Stimulated activated CD4-positive, alpha-beta T cell treated with anti-CD3 and anti-CD28 coated beads, Interleukin-15, amount 100 ng/mL, for 48 hours (primary cell): ENCODE measurements around the gene CSTB.
A peak's percentile ranks its signal among the peaks of the same experiment; 100 is the strongest.
"Not testable (repeated sequence)": the region's sequence is repeated elsewhere in the genome, so short reads cannot be mapped to it uniquely, and the experiment has no call there.

Source experiments
- DNase-seq, 2 donors: peaks; one replicate each; pipeline ENCODE4 v3.0.0-alpha.2; 2020; ENCODE audit warnings: low read depth in 2 of 2

CSTB gene, protein sequence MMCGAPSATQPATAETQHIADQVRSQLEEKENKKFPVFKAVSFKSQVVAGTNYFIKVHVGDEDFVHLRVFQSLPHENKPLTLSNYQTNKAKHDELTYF

DNA sequence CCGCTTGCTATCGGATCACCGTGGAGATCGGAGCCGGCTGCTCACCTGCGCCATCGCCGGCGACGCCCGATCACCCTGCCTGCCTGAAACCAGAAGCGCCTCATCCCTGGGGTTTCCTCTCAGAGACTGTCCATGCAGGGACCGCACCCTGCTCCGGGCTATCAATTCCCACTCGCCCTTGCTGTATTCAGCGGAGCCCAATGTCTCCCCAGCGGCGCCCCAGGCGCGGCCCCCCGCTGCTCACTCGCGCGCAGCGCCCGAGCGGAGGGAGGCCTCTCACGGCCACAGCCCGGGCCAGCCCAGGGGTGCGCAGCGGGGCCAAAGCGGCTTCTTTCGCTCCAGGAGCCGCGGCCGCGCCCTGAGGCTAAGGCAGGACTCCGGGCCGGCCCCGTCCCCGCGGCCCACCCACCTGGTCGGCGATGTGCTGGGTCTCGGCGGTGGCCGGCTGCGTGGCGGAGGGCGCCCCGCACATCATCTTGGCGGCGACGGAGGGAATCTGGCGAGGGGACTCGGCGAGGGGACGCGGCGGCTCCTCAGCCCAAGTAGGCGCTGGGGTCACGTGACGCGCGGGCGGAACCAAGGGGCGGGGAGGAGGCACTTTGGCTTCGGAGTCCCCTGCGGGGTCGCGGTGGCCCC lies at the start of gene CSTB:
Gene CSTB (minus strand): TSS at position 514 of the 636 bp plus-strand sequence. CDS start 39 bp downstream, at position 475.
- DNase-seq: peak; percentile 61 to 81

DNA sequence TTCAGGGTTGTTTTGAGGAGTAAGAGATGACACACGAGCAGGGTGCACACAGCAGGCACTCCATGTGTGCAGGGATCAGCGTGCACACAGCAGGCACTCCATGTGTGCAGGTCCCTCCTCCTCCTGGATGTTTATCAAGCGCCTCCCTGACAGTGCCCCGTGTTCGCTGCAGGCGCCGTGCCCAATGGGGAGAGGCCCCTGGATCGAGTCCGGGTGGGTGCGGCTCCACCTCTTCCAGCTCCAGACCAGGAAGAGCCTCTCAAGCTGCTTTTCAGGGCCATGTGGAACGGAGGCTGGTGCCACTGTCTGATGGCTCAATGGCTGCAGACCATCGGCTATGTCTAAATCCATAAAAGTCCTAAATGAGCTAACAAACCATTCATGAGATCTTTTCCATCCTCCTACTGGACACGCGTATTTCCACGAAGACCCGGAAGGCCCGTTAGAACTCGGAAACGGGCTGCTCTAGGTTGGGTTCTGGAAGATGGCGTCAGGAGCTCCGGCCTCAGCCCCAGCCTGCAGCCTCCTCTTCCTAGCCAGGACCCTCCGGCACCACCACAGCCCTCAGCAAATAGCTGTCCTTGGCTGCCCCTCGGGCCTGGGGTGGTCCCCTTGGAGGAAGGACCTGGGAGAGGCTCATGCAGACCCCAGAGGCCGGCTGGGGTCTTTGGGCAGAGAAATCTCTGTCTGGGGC lies 49.3 kb upstream of the CSTB start:
- DNase-seq: no peak

DNA sequence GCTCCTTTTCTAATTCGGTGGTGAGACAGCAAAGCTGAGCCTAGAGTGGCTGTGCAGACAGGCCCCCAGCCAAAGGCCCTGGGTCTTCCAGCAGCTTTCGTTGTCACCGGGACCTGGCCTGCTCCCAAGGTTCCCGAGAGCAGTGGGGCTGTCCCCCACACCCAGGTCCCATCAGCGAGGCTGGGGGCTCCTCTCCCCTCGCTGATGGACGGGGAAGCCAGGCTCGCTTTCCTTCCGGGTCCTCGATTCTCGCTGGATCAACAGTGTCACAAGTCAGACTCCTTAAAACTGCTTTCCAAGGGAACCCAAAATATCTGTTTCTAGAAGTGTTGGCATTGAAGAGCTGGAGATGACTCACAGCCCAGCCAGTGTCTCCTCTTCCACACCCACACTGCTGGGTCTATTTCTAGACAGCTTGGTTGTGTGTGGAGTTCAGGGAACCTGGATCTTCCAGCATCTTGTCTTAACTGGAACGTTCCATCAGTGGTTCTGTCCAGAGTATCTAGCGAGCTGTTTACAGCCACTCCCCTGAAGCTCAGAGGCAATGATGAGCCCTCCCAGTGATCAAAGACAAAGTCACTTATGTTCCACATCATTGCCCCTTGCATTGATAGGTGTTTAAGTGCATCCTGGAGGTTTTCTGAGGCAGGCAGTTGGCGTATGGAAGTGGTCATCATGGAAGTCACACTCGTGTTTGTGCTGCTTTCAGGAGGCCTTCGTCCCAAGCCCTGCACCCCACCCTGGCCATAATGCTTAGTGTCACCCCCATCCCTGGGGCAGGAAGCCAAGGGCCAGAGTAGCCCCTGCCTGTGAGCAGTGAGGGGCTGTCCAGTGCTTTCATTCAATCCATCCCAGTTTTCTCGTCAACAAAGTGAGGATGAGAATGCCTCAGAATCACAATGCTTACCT lies 48.5 kb upstream of the CSTB start:
- DNase-seq: no peak

DNA sequence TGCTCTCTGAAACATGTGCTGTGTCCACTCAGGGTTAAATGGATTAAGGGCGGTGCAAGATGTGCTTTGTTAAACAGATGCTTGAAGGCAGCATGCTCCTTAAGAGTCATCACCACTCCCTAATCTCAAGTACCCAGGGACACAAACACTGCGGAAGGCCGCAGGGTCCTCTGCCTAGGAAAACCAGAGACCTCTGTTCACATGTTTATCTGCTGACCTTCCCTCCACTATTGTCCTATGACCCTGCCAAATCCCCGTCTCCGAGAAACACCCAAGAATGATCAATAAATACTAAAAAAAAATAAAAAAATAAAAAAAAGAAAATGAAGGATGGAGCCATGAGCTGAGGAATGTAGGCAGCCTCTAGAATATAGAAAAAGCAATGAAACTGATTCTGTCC lies 46.6 kb upstream of the CSTB start:
- not testable (repeated sequence) for DNase-seq

DNA sequence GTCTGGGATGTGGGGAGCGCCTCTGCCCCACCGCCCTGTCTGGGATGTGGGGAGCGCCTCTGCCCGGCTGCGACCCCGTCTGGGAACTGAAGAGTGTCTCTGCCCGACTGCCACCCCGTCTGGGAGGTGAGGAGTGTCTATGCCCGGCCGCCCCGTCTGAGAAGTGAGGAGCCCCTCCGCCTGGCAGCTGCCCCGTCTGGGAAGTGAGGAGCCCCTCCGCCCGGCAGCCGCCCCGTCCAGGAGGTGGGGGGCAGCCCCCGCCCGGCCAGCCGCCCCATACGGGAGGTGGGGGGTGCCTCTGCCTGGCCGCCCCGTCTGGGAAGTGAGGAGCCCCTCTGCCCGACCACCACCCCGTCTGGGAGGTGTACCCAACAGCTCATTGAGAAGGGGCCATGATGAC lies 46.1 kb upstream of the CSTB start:
- not testable (repeated sequence) for DNase-seq

DNA sequence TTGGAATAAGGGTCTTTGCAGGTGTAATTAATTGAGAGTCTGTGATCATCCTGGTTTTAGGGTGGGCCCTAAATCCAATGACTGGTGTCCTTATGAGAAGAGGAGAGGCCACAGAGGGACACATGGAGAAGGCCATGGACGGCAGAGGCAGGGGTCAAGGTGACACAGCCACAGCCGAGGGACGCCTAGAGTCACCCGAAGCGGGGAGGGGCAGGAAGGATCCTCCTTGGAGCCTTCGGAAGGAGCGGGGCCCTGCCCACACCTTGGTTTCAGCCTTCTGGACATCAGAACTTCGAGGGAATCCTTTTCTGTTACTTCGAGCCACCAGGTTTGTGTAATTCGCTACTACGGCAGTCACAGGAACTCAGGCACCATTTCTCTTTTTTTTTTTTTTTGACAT lies 44.4 kb upstream of the CSTB start:
- no peak for DNase-seq

DNA sequence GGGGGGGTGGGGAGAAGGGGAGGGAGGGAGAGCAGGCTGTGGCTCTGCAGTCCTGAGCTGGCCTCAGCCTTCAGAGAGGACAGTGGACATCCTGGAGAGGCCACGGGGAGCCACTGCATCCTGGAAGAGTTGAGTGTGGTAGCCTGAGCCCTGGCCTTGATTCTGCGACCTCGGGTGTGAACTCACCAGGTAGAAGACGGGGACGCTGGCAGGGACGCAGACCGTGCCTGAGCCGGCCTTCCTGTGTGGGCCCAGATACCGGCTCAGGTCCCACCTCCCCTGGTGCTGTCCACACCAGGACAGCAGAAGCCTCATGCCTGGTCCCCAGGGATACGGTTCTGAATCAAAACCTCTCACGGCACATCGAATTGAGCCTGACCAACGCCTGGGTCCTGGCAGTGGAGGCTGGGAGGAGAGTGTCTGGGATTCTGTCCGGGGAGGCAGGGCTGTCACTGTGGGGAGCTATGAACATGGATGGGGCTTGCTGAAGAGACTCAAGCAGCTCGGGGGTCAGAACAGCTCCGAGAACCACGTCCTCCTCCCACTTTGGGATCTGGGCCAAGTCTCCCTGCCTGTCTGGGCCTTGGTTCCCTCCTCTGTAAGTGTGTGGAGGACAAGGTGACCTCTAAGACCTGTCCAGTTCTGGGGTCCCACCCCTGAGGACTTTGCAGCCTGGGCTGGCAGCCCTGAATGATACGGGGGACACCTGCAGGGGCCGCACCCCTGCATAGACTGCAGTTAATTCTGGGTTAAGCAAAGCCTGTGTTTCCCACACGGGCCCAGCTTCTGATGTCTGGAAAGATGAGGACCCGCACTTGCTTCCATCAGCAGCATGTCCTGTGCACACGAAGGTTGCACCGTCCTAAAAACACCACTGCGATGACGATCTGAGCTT lies 43.6 kb upstream of the CSTB start:
- DNase-seq: no peak

DNA sequence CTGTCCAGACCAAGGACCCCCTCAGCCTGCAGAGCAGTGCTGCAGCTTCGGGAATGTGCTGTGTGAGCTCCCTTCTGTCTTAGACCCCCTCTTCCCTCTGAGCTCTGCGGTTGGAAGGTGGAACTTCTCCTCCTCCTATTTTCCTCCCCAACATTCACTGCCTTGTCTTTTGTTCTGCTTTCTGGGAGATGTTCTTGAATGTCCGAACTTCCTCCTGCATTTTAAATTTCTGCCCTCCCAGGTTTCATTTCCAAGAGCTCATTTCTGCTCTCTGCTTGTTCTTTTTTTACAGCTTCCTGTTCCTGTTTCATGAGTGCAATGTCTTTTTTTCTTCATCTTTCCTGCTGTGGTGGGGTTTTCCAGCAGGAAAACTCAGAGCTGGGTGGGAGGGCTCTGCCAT lies 42.6 kb upstream of the CSTB start:
- no peak for DNase-seq

DNA sequence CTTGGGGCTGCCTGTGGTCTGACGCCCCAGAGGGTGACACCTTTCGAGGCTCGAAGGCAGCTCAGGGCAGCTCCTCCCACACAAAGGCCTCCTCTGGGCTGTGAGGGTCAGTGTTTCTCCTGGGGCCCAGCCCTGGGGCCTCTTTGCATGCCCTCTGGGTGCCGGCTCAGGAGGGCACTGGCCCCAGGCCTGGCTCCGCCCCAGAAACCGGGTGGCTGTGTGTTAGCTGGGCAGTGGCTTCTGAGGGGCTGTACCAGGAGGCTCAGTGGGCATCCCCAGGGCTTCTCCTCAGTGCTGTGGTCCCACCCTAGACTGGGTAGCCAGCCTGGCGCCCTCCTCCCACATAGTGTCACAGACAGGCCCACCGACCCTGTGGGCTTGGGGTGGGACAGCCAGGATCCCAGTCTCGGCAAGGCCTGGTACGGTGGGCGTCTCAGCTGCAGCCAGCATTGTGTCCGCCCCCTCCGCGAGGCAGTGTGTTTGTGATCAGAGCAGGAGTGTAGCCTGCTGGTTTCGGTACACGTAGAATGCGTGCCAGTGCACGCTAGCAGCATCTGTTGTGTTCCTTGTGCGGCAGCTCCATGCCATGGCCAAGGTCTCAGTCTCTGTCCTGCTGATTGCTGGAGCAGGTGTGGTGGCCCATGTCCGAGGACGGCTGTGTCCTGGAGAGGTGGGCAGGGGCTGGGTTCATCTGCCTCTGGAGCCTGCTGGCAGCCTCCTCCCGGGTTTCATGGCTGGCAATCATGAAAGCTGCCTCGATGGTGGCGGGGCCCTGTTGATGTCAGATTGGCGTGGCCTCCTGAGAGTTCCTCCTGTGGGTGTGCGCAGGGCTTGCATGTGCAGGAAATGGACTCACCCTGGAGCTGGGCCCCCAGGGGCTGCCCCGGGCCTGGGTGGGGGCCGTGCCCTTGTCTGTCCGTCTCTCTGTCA lies 41.3 kb upstream of the CSTB start:
- DNase-seq: no peak

DNA sequence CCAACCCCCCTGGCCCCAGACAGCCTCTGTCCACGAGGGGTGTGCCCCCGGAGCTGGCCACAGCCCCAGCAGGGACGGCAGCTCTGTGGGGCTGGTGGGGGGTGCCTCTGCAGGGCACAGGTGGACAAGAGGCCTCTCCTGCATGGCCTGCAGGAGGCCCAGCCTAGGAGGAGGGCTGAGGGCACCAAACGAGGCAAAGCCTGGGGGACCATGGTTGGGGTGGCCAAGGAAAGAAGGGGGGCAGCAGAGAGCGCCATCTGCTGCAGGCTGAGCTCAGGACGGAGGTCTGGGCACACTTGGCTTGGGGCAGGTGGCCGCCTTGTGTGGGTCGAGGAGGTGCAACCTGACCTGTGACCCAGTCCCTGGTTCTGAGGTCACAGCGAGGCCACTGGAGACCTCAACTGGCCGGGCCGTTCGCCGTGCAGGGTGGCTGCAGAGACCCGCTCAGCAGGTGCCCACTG lies 40.5 kb upstream of the CSTB start:
- no peak for DNase-seq

DNA sequence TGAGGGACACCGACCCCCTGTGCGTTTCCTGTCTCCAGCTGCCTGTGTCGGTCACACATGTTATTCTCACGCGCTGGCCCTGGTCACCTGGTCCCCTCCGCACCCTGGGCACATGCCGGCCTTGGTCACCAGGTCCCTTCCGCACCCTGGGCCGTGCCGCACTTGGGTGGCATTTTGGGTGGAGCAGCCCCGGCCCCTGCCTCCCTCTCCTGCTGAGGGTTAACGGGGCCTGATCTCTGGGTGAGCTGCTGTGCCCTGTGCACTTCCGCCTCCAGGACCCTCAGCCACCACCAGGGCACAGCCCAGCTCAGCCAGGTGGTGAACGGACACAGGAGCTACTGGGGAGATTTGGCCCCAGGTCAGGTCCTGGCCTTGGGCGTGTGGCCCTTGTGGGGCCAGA lies 39.9 kb upstream of the CSTB start:
- no peak for DNase-seq

DNA sequence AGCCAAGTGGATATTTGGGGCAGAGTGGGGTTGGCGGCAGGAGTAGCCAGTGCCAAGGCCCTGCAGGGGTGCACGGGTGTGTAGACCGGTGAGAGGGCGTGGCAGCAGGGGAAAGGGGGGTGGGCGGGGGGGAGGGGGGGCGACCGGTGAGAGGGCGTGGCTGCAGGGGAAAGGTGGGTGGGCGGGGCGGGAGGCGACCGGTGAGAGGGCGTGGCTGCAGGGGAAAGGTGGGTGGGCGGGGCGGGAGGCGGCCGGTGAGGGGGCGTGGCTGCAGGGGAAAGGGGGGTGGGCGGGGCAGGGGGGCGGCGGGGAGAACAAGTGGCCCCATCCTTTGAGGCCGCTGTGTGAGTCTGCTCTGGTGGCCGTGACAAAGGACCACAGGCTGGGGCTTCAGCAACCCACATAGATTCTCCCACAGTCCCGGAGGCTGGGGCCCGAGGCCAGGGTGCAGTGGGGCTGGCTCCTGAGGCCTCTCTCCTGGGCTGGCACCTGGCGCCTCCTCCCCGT lies 39.1 kb upstream of the CSTB start:
- DNase-seq: no peak

DNA sequence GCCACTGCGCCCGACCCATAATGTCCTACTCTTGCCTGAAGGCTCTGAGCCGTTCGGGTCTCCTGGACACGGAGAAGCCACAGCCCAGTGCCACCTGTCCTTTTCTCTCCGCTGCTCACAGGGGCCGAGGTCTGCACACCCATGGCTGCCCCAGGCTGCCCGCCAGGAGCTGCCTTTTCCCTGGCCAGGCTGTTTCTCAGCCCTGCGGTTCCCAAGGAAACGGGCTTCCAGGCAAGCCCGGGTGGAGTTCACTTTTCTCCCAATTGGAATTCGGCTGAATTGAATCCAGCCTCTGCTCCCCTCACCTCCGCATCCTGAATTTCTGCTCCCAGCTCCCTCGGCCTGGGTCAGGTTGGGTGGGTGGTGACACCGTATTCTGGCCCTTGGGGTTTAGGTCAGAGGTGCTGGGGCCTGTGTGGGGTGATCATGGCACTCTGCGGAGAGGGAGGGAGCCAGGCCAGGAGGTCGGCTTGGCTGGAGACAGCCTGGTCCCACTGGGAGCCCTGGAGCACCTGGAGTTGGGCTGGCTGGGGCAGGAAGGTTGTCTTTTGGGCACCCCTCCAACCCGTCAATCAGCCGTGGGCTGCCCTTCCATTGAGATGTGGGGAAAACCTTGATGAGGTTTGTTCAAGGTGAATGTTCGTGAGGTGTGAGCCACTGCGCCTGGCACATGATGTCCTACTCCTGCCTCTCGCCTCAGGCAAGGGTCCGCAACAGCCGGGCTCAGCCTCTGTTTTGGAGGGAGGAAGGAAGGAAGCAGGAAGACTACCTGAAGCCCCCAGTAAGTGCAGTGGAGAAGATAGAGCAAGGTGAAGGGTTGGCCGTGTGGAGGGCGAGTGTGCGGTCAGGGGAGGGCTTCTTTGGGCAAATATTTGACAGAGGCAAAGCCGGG lies 38.4 kb upstream of the CSTB start:
- no peak for DNase-seq

DNA sequence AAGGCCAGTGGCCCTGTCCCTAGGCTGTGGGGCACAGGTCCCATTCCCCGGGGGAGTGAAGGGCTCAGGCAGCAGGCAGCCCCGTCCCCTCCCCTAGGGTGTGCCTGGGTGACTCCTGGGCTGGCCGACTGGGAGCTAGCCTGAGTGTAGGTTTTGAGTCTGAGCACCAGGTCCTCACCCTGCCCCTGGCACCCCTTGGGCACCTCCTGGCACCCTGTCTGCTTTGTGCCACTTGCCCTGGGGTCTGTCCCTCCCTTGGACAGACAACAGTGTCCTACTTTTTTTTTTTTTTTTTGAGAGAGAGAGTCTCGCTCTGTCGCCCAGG lies 37.5 kb upstream of the CSTB start:
- no peak for DNase-seq

DNA sequence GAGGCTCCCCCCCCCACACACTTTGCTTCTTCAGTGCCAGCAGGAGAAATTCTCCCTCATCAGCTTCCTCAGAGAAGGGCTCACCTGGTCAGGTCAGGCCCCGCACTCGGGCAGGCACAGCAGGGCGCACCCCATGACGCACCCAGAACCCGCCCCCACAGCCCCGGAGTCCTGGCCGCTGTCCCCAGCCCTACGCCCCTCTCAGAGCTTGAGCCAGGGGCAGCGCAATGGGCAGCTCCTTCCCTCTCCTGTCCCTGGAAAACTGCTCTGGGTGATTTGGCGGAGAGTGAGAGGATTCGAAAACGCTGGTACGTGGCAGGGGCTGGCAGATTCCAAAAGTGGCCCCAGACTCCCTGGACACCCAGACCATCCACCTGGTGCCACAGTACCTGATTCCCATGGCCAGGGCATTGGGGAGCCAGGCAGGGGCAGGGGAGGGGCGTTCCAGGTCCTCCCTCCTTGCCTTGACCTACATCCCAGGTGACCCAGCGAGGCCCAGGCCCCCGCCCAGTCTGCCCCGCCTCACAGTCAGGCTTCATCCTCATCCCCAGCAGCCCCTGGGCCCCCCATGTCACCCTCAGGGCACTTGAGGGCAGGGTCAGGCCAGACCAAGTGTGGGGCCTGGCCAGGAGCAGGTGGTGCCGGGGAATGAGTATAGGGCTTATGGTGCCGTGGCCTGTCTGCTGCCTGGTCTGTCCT lies 37.0 kb upstream of the CSTB start:
- DNase-seq: no peak

DNA sequence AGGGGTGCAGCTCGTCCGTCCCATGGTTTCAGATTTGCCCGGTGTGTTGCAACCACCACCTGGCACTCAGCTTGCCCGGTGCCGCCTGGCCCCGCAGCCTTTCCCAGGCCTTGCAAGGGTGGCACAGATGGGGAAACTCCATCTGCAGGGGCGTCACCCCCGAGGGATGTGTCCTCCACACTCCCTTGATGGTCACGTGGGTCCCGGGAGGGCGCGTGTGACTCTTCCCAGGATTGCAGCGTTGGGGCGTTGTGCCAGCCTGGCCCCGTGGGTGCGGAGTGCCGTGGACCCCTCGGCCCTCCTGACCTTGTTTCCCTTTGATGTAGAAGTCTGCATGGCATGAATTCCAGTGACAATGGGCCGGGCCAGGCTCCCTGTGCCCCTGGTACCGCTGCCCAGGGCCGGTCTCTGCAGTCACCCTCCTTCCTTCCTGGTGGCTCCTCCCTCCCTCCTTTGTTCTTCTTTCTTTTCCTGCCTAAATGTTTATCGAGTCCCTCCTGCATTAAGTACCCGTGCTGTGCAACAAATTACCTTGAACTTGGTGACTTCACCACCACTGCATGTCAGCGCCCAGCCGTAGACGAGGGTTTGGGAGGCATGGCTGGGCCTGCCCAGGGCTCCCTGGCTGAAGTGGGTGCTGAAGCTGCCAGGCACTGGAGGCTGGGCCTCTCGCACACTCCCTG lies 36.2 kb upstream of the CSTB start:
- DNase-seq: no peak

DNA sequence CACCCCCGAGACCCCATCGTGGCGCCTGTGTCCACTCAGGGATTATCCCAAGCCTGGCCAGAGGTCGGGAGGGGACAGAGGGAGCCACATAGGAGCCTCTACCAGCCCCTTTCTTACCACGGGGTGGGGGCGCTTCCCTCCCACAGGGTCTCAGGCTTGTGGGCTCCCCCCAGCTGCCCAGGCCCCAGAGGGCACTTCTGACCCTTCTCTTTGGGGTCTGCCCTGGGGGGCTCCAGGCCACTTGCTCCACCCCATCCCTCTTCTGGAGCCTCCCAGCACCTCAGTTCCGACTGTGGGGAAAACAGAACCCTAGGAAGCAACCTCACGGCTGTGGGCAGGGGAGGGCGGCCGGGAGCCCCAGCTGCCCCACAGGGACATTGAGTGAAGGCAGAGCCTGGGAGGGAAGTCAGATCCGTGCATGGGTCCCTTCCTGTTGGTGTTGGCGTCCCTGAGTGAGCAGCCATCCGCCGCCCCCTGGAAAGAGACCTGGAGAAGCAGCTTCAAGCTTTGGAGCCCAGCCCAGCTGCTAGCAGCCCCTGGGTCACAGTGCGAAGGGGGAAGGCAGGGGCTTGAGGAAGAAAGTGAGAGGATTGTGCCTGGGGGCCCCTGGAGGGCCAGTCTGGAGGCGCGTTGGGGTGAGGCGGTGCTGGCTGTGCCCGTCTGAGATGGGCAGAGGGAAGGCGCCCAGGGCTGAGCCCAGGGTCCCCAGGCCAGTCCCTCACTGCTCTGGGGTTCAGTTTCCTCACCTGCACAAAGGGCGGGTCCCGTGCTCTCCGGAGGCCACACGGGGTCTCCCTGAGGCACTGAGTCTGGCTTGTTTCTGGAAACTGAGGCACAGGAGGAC lies 35.4 kb upstream of the CSTB start:
- no peak for DNase-seq
